H9 (cell line): ENCODE data around the gene VWA8. TPM values are rescaled to one million over a fixed set of nuclear protein-coding genes. Genes with fewer than 3 reads are reported as not detected.

Experiments
- DNase-seq: peaks from one replicate; pipeline ENCODE4 v3.0.0-alpha.2; 2017
- H2AFZ ChIP-seq: one replicate; pipeline ENCODE4 v1.6.1; 2013; ENCODE audit warnings: mild to moderate bottlenecking, low read length, control low read depth, moderate library complexity
- H2AK5ac ChIP-seq: 2 replicates; pipeline ENCODE4 v1.6.1; 2013; ENCODE audit warnings: low read length, control low read depth, mixed read lengths; ENCODE audit not compliant: insufficient read length
- H2BK120ac ChIP-seq: one replicate; pipeline ENCODE4 v1.6.1; 2013; ENCODE audit warnings: low read depth, mild to moderate bottlenecking, low read length, control low read depth, inconsistent platforms; ENCODE audit not compliant: poor library complexity, severe bottlenecking
- H2BK12ac ChIP-seq: 2 replicates; pipeline ENCODE4 v1.6.1; 2013; ENCODE audit warnings: low read length, control low read depth, mixed read lengths, low read depth; ENCODE audit not compliant: insufficient read length
- H2BK15ac ChIP-seq: 2 replicates; pipeline ENCODE4 v1.6.1; 2013; ENCODE audit warnings: low read depth, low read length, control low read depth
- H2BK20ac ChIP-seq: one replicate; pipeline ENCODE4 v1.6.1; 2013; ENCODE audit warnings: low read depth, mild to moderate bottlenecking, low read length, control low read depth, inconsistent platforms; ENCODE audit not compliant: poor library complexity, severe bottlenecking
- H2BK5ac ChIP-seq: 2 replicates; pipeline ENCODE4 v1.6.1; 2013; ENCODE audit warnings: low read length, control low read depth, mixed read lengths; ENCODE audit not compliant: insufficient read length
- H3K14ac ChIP-seq: 2 replicates; pipeline ENCODE4 v1.6.1; 2013; ENCODE audit warnings: low read length, control low read depth; ENCODE audit not compliant: insufficient read depth
- H3K18ac ChIP-seq: 2 replicates; pipeline ENCODE4 v1.6.1; 2013; ENCODE audit warnings: low read depth, mild to moderate bottlenecking, mixed read lengths, low read length, control low read depth; ENCODE audit not compliant: insufficient read length
- H3K23ac ChIP-seq: 2 replicates; pipeline ENCODE4 v1.6.1; 2013; ENCODE audit warnings: low read length, control low read depth, mixed read lengths, low read depth; ENCODE audit not compliant: insufficient read length
- H3K23me2 ChIP-seq: 2 replicates; pipeline ENCODE4 v1.6.1; 2013; ENCODE audit warnings: low read depth, mild to moderate bottlenecking, mixed read lengths, low read length, control low read depth; ENCODE audit not compliant: insufficient read length, poor library complexity, severe bottlenecking
- H3K27ac ChIP-seq: 2 replicates; pipeline ENCODE4 v1.5.1; 2013; ENCODE audit warnings: low read length, control low read depth, mixed read lengths, low read depth; ENCODE audit not compliant: insufficient read length
- H3K27me3 ChIP-seq: 2 replicates; pipeline ENCODE4 v1.6.1; 2013; ENCODE audit warnings: low read length, control low read depth, inconsistent platforms; ENCODE audit not compliant: insufficient read depth
- H3K4ac ChIP-seq: 2 replicates; pipeline ENCODE4 v1.6.1; 2013; ENCODE audit warnings: low read depth, mild to moderate bottlenecking, control low read depth, inconsistent platforms, low read length, moderate library complexity
- H3K4me1 ChIP-seq: 2 replicates; pipeline ENCODE4 v1.6.1; 2013; ENCODE audit warnings: low read length, control low read depth, inconsistent platforms; ENCODE audit not compliant: insufficient read depth
- H3K4me2 ChIP-seq: 2 replicates; pipeline ENCODE4 v1.6.1; 2013; ENCODE audit warnings: low read length, control low read depth, mixed read lengths; ENCODE audit not compliant: insufficient read length, insufficient read depth
- H3K56ac ChIP-seq: 2 replicates; pipeline ENCODE4 v1.6.1; 2013; ENCODE audit warnings: low read depth, mild to moderate bottlenecking, mixed read lengths, low read length, control low read depth; ENCODE audit not compliant: insufficient read length
- H3K79me1 ChIP-seq: 2 replicates; pipeline ENCODE4 v1.6.1; 2013; ENCODE audit warnings: low read depth, mild to moderate bottlenecking, moderate library complexity, low read length, control low read depth, inconsistent platforms; ENCODE audit not compliant: insufficient read depth, poor library complexity, severe bottlenecking
- H3K79me2 ChIP-seq: 2 replicates; pipeline ENCODE4 v1.6.1; 2013; ENCODE audit warnings: low read length, control low read depth, inconsistent platforms; ENCODE audit not compliant: insufficient read depth
- H3K9ac ChIP-seq: 2 replicates; pipeline ENCODE4 v1.6.1; 2013; ENCODE audit warnings: low read length, control low read depth, mixed read lengths; ENCODE audit not compliant: insufficient read length; ENCODE audit errors: extremely low read depth
- H3K9me3 ChIP-seq: one replicate; pipeline ENCODE4 v1.6.1; 2013; ENCODE audit warnings: low read depth, low read length, inconsistent platforms; ENCODE audit not compliant: control insufficient read depth
- H3T11ph ChIP-seq: one replicate; pipeline ENCODE4 v1.6.1; 2013; ENCODE audit warnings: mild to moderate bottlenecking, low read length, control low read depth, inconsistent platforms
- H4K20me1 ChIP-seq: one replicate; pipeline ENCODE4 v1.6.1; 2013; ENCODE audit not compliant: control insufficient read depth, insufficient read length, insufficient read depth
- H4K5ac ChIP-seq: 2 replicates; pipeline ENCODE4 v1.6.1; 2013; ENCODE audit warnings: low read depth, mild to moderate bottlenecking, mixed read lengths, low read length, control low read depth; ENCODE audit not compliant: insufficient read length
- H4K8ac ChIP-seq: replicated peaks from 2 replicates; pipeline ENCODE4 v1.6.1; 2013; ENCODE audit warnings: low read length, control low read depth, mixed read lengths, low read depth; ENCODE audit not compliant: insufficient read length
- H4K91ac ChIP-seq: 2 replicates; pipeline ENCODE4 v1.6.1; 2013; ENCODE audit warnings: low read depth, mild to moderate bottlenecking, moderate library complexity, mixed read lengths, low read length, control low read depth; ENCODE audit not compliant: insufficient read length
- H3K27ac Mint-ChIP-seq, 3 experiments: 2 replicates in 2 of 3; 3 replicates in 1 of 3; pipeline ENCODE4 v1.8.0; 2020 to 2021; ENCODE audit warnings: mixed read lengths in 3 of 3, mild to moderate bottlenecking in 1 of 3, moderate library complexity in 1 of 3
- H3K27me3 Mint-ChIP-seq: 2 replicates; pipeline ENCODE4 v1.8.0; 2021; ENCODE audit warnings: low read depth, mild to moderate bottlenecking, moderate library complexity, mixed read lengths
- H3K36me3 Mint-ChIP-seq, 3 experiments: 2 replicates in 2 of 3; 3 replicates in 1 of 3; pipeline ENCODE4 v1.8.0; 2020 to 2021; ENCODE audit warnings: low read depth in 3 of 3, mixed read lengths in 3 of 3; ENCODE audit not compliant: insufficient read depth in 1 of 3
- H3K4me1 Mint-ChIP-seq, 2 experiments: 2 replicates each; pipeline ENCODE4 v1.8.0; 2020; ENCODE audit warnings: mixed read lengths in 2 of 2
- H3K4me3 Mint-ChIP-seq, 2 experiments: 2 replicates in 1 of 2; 3 replicates in 1 of 2; pipeline ENCODE4 v1.8.0; 2020 to 2021; ENCODE audit warnings: mild to moderate bottlenecking in 2 of 2, mixed read lengths in 2 of 2, moderate library complexity in 1 of 2
- H3K9me3 Mint-ChIP-seq, 2 experiments: 2 replicates in 1 of 2; 3 replicates in 1 of 2; pipeline ENCODE4 v1.8.0; 2020; ENCODE audit warnings: mild to moderate bottlenecking in 2 of 2, mixed read lengths in 2 of 2, moderate library complexity in 1 of 2
- WGBS: extraction: QIAGEN DNeasy Blood & Tissue Kit; methylation state at CpG from one replicate; pipeline ENCODE4 v1.1.7; 2013; ENCODE audit warnings: missing lambda C conversion rate, low lambda C conversion rate, mixed read lengths; ENCODE audit not compliant: insufficient read length; ENCODE audit errors: extremely low coverage; 5-methylcytosine and 5-hydroxymethylcytosine counted together
- total RNA-seq: library from RNA; stranded (reverse); gene quantifications from 2 replicates; pipeline ENCODE4 v1.2.1, GENCODE V29; 2021
- TF ChIP-seq, protein P1 (sequence below): fragments of 200-600 bp; sonication (generic); conservative IDR thresholded peaks from 3 replicates; pipeline ENCODE4 v1.8.0; 2021; ENCODE audit warnings: antibody characterized with exemption, mild to moderate bottlenecking

VWA8 gene
- total RNA-seq, 1 experiment from 2014 or later = 17.4 TPM

DNA sequence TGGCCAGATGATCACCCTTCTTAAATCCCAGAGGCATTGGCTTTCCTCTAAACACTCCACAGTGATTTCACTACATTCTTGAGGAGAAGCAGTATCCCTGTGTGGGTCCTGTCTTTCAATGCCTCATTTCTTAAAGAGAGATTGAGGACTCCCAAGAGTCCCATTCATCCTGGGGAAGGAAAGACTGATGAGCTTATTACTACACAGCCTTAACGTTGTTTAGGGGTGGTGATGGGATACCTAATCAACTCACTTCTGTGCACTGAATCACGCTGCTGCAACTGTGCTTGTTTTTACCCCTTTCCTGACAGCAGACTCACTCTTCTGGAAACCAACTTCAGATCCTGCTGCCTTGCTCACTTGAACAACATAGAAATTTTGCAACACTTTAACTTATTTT, 300.5 kb downstream of the VWA8 start:
- Histone ChIP-seq H3K9ac (no peak overlapping the region), H3K23me2 (no peaks in the 10 kb centered on the region), H3K23ac (no peak overlapping the region), H4K20me1 (no peaks in the 10 kb centered on the region), H3K27me3 (no peaks in the 10 kb centered on the region), H3K79me1 (no peaks in the 10 kb centered on the region), H3K14ac (no peak overlapping the region), H2AFZ (no peak overlapping the region), H3K18ac (no peak overlapping the region), H2BK15ac (no peak overlapping the region), H3K56ac (no peak overlapping the region), H2BK5ac (no peak overlapping the region), H3T11ph (no peak overlapping the region), H4K5ac (no peak overlapping the region), H4K8ac (no peak overlapping the region), H3K4me1 (no peaks in the 10 kb centered on the region), H2AK5ac (no peak overlapping the region), H2BK20ac (no peak overlapping the region), H2BK12ac (no peak overlapping the region), H3K9me3 (no peaks in the 10 kb centered on the region), H3K4me2 (no peak overlapping the region), H4K91ac (no peak overlapping the region), H2BK120ac (no peak overlapping the region), H3K27ac (no peak overlapping the region), H3K79me2 (no peaks in the 10 kb centered on the region), H3K4ac (no peak overlapping the region)
- DNase-seq = no peak
- Mint-ChIP-seq H3K36me3 (peaks cover 0 to under 1% (median 0%) of the 10 kb centered on the region in 3 experiments; a peak in 2 of 7 replicates), H3K27me3 (no peaks in the 10 kb centered on the region), H3K4me1 (no peaks in the 10 kb centered on the region), H3K27ac (no peak overlapping the region), H3K4me3 (no peak overlapping the region), H3K9me3 (no peaks in the 10 kb centered on the region)
- no CpG with 5 or more reads among the region's 2 CpGs for WGBS
- TF ChIP-seq, protein P1, sequence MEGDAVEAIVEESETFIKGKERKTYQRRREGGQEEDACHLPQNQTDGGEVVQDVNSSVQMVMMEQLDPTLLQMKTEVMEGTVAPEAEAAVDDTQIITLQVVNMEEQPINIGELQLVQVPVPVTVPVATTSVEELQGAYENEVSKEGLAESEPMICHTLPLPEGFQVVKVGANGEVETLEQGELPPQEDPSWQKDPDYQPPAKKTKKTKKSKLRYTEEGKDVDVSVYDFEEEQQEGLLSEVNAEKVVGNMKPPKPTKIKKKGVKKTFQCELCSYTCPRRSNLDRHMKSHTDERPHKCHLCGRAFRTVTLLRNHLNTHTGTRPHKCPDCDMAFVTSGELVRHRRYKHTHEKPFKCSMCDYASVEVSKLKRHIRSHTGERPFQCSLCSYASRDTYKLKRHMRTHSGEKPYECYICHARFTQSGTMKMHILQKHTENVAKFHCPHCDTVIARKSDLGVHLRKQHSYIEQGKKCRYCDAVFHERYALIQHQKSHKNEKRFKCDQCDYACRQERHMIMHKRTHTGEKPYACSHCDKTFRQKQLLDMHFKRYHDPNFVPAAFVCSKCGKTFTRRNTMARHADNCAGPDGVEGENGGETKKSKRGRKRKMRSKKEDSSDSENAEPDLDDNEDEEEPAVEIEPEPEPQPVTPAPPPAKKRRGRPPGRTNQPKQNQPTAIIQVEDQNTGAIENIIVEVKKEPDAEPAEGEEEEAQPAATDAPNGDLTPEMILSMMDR = no peak
